ENCODE measurements around the gene PPP6R2.

DNA sequence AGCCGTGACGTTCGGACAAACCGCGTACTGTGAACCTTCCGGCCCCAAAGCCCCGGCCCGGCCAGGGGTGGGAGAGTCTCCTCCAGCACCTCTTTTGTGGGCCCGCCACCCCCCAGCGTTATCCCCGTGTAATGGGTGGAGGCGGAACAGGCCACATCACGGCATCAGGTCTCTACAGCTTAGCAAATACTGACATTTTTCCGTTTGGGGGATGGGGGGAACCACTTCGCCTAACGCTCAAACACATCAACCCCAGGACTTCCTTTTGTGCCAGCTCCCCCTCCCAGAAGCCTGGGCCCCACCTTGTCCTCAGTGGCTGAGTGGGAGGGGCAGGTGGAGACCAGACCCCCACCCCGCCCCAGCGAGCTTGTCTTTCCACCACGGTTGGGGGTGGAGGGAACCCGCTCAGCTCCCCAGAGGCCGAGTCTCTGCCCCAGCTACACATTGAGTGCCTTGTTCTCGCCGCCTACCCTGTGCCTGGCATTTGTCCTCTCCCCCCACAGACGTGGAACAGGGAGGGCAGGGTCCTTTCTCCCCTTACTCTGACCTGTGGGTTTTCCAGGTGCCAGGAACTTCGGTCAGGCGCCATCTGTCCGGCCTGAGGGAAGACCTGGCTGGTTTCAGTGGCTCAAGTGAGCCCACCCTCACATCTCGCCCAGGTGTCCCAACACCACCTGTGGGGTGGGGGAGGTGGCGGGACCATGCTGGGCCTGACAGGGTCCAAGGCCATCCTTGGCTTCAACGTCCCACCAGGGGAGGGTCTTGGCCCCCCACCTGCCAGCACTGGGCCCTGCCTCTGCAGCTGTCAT, 102.1 kb downstream of the PPP6R2 start:
- TF ChIP-seq, protein P1, sequence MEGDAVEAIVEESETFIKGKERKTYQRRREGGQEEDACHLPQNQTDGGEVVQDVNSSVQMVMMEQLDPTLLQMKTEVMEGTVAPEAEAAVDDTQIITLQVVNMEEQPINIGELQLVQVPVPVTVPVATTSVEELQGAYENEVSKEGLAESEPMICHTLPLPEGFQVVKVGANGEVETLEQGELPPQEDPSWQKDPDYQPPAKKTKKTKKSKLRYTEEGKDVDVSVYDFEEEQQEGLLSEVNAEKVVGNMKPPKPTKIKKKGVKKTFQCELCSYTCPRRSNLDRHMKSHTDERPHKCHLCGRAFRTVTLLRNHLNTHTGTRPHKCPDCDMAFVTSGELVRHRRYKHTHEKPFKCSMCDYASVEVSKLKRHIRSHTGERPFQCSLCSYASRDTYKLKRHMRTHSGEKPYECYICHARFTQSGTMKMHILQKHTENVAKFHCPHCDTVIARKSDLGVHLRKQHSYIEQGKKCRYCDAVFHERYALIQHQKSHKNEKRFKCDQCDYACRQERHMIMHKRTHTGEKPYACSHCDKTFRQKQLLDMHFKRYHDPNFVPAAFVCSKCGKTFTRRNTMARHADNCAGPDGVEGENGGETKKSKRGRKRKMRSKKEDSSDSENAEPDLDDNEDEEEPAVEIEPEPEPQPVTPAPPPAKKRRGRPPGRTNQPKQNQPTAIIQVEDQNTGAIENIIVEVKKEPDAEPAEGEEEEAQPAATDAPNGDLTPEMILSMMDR (optimal IDR thresholded peaks at IDR 0.05 in 1 of 3, IDR thresholded peaks at IDR 0.05 in 1 of 3, conservative IDR thresholded peaks at IDR 0.05 in 1 of 3; ENCODE audit: extremely low read depth in 1 of 3, insufficient read depth in 2 of 3, low read length in 3 of 3): no peak
- TF ChIP-seq EZH2 (IDR thresholded peaks at IDR 0.05; ENCODE audit: low read length): no peak

All from keratinocyte (primary cell).